ENCODE measurements around the gene LDLRAD4. TPM values are rescaled to one million over a fixed set of nuclear protein-coding genes. Genes with fewer than 3 reads are reported as not detected.

The LDLRAD4 gene
- total RNA-seq, 1 donor from 2014 or later, result 1.4 TPM

GRCh38 chr18:13320096-13320495, 101.5 kb downstream of the LDLRAD4 start:
- Mint-ChIP-seq H3K27ac (ENCODE audit: unreplicated experiment) (peak overlapping the region; percentile 83), H3K4me1 (peaks cover 16% of the 10 kb centered on the region), H3K27me3 (ENCODE audit: low read depth) (no peaks in the 10 kb centered on the region), H3K36me3 (ENCODE audit: low read depth) (peaks cover 8% of the 10 kb centered on the region), H3K4me3 (peak overlapping the region; percentile 10), H3K9me3 (peaks cover 3% of the 10 kb centered on the region)
- no peak for DNase-seq (ENCODE audit: low read depth, low spot score)
- TF ChIP-seq CTCF (conservative IDR thresholded peaks at IDR 0.05), result no peak

GRCh38 chr18:13320891-13321425, 102.4 kb downstream of the LDLRAD4 start:
- no peak overlapping the region for H3K4me3 Mint-ChIP-seq
- no peak for DNase-seq (ENCODE audit: low read depth, low spot score)
- no peaks in the 10 kb centered on the region for H3K9me3 Mint-ChIP-seq
- peaks cover 16% of the 10 kb centered on the region for H3K4me1 Mint-ChIP-seq
- TF ChIP-seq CTCF (conservative IDR thresholded peaks at IDR 0.05), result no peak
- H3K27ac Mint-ChIP-seq (ENCODE audit: unreplicated experiment), result peak overlapping the region; percentile 83
- no peaks in the 10 kb centered on the region for H3K27me3 Mint-ChIP-seq (ENCODE audit: low read depth)
- peaks cover 3% of the 10 kb centered on the region for H3K36me3 Mint-ChIP-seq (ENCODE audit: low read depth)

GRCh38 chr18:13321923-13322322, 103.4 kb downstream of the LDLRAD4 start:
- Mint-ChIP-seq H3K9me3 (no peaks in the 10 kb centered on the region), H3K27ac (ENCODE audit: unreplicated experiment) (no peak overlapping the region), H3K4me1 (peaks cover 16% of the 10 kb centered on the region), H3K27me3 (ENCODE audit: low read depth) (no peaks in the 10 kb centered on the region), H3K36me3 (ENCODE audit: low read depth) (no peaks in the 10 kb centered on the region), H3K4me3 (no peak overlapping the region)
- TF ChIP-seq CTCF (conservative IDR thresholded peaks at IDR 0.05), result no peak
- DNase-seq (ENCODE audit: low read depth, low spot score), result no peak

- peaks cover 2% of the 10 kb centered on the region for H3K36me3 Mint-ChIP-seq (ENCODE audit: low read depth)
- no peak for TF ChIP-seq CTCF (conservative IDR thresholded peaks at IDR 0.05)
- H3K9me3 Mint-ChIP-seq, result peaks cover 2% of the 10 kb centered on the region
- no peak for DNase-seq (ENCODE audit: low read depth, low spot score)
- H3K27ac Mint-ChIP-seq (ENCODE audit: unreplicated experiment), result no peak overlapping the region
- H3K27me3 Mint-ChIP-seq (ENCODE audit: low read depth), result no peaks in the 10 kb centered on the region
- no peak overlapping the region for H3K4me3 Mint-ChIP-seq
- peaks cover 16% of the 10 kb centered on the region for H3K4me1 Mint-ChIP-seq
These were observed 104.6 kb downstream of the LDLRAD4 start for GRCh38 chr18:13323186-13323585.

- DNase-seq (ENCODE audit: low read depth, low spot score), result no peak
- H3K4me3 Mint-ChIP-seq, result no peak overlapping the region
- H3K4me1 Mint-ChIP-seq, result peaks cover 10% of the 10 kb centered on the region
- H3K27me3 Mint-ChIP-seq (ENCODE audit: low read depth), result no peaks in the 10 kb centered on the region
- no peak for TF ChIP-seq CTCF (conservative IDR thresholded peaks at IDR 0.05)
- H3K27ac Mint-ChIP-seq (ENCODE audit: unreplicated experiment), result no peak overlapping the region
- peaks cover 2% of the 10 kb centered on the region for H3K36me3 Mint-ChIP-seq (ENCODE audit: low read depth)
- H3K9me3 Mint-ChIP-seq, result peaks cover 2% of the 10 kb centered on the region
These were observed 106.3 kb downstream of the LDLRAD4 start for GRCh38 chr18:13324880-13325279.

All from neural crest cell (in vitro differentiated cells).